Tibial artery (tissue), 4 donors: ENCODE measurements around the gene PPP2CA.
"Not testable (repeated sequence)": the region's sequence is repeated elsewhere in the genome, so short reads cannot be mapped to it uniquely, and the experiment has no call there.

Source experiments
- DNase-seq, 2 donors: peaks; one replicate each; pipeline ENCODE4 v3.0.0-alpha.2; 2019
- H3K27ac ChIP-seq, 2 donors: fragments of 200-600 bp; sonication (generic) in 1 of 2; 1 replicate in 1 of 2; 2 replicates in 1 of 2; pipeline ENCODE4 v1.5.1; 2018 to 2019; ENCODE audit warnings: mild to moderate bottlenecking in 1 of 2
- H3K27me3 ChIP-seq, 2 donors: fragments of 200-600 bp; sonication (generic) in 1 of 2; one replicate each; pipeline versions ENCODE4 v1.5.1 to v1.6.0; 2016 to 2019
- H3K36me3 ChIP-seq, 3 donors: fragments of 200-600 bp; sonication (generic) in 2 of 3; one replicate each; pipeline ENCODE4 v1.5.1; 2016 to 2019; ENCODE audit warnings: mild to moderate bottlenecking in 2 of 3
- H3K4me1 ChIP-seq, 4 donors: fragments of 200-600 bp; sonication (generic) in 2 of 4; 1 replicate in 3 of 4; 2 replicates in 1 of 4; pipeline ENCODE4 v1.5.1; 2016 to 2019
- H3K4me3 ChIP-seq, 2 donors: fragments of 200-600 bp; sonication (generic) in 1 of 2; 1 replicate in 1 of 2; 2 replicates in 1 of 2; pipeline ENCODE4 v1.5.1; 2018 to 2019; ENCODE audit warnings: mild to moderate bottlenecking in 2 of 2
- H3K9me3 ChIP-seq, 3 donors: fragments of 200-600 bp; sonication (generic) in 1 of 3; one replicate each; pipeline ENCODE4 v1.5.1; 2016 to 2019
- CTCF ChIP-seq, 2 experiments: fragments of 200-600 bp in 1 of 2; fragments of 450-650 bp in 1 of 2; IDR thresholded peaks; one replicate each; pipeline ENCODE4 v1.5.1; 2017 to 2019; ENCODE audit warnings: antibody characterized with exemption in 2 of 2, mild to moderate bottlenecking in 1 of 2, moderate library complexity in 1 of 2
- intact Hi-C: fragments of 100-400 bp; cut with DNase I; formaldehyde crosslinking; loops from one replicate; pipeline ENCODE4 v1.15.0; 2023; ENCODE audit warnings: low total_unique reads

The PPP2CA gene

GRCh38 chr5:134267366-134268018 lies 41.6 kb upstream of the PPP2CA start:
- Histone ChIP-seq H3K27ac (no peak overlapping the region), H3K4me3 (no peak overlapping the region), H3K36me3 (no peaks in the 10 kb centered on the region), H3K9me3 (peaks cover 0 to 9% (median 0%) of the 10 kb centered on the region in 3 donors), H3K4me1 (no peaks in the 10 kb centered on the region), H3K27me3 (no peaks in the 10 kb centered on the region)
- intact Hi-C loops = no loop called here
- DNase-seq = no peak
- no peak for TF ChIP-seq CTCF (IDR thresholded peaks at IDR 0.05)

GRCh38 chr5:134263801-134264200 lies 37.9 kb upstream of the PPP2CA start:
- DNase-seq = no peak
- no peak for TF ChIP-seq CTCF (IDR thresholded peaks at IDR 0.05)
- Histone ChIP-seq H3K27me3 (no peaks in the 10 kb centered on the region), H3K9me3 (peaks cover 0 to 5% (median 0%) of the 10 kb centered on the region in 3 donors), H3K4me3 (no peak overlapping the region), H3K27ac (no peak overlapping the region), H3K4me1 (no peaks in the 10 kb centered on the region), H3K36me3 (no peaks in the 10 kb centered on the region)
- intact Hi-C loops = no loop called here

GRCh38 chr5:134262629-134263028 lies 36.8 kb upstream of the PPP2CA start:
- H3K4me3 ChIP-seq, DNase-seq, H3K36me3 ChIP-seq, H3K9me3 ChIP-seq, H3K27me3 ChIP-seq, H3K4me1 ChIP-seq, H3K27ac ChIP-seq, intact Hi-C loops: not testable (repeated sequence)

- TF ChIP-seq CTCF (IDR thresholded peaks at IDR 0.05) = no peak
- H3K27me3 ChIP-seq = no peaks in the 10 kb centered on the region
- no peak overlapping the region for H3K4me3 ChIP-seq
- intact Hi-C loops = no loop called here
- H3K4me1 ChIP-seq = no peaks in the 10 kb centered on the region
- H3K36me3 ChIP-seq = no peaks in the 10 kb centered on the region
- peaks cover 0 to 5% (median 0%) of the 10 kb centered on the region in 3 donors for H3K9me3 ChIP-seq
- no peak overlapping the region for H3K27ac ChIP-seq
- DNase-seq = no peak
Observed at GRCh38 chr5:134258896-134259295, 33.0 kb upstream of the PPP2CA start.

- no peaks in the 10 kb centered on the region for H3K36me3 ChIP-seq
- H3K4me1 ChIP-seq = no peaks in the 10 kb centered on the region
- DNase-seq = no peak
- H3K4me3 ChIP-seq = no peak overlapping the region
- H3K27me3 ChIP-seq = no peaks in the 10 kb centered on the region
- intact Hi-C loops = no loop called here
- no peak overlapping the region for H3K27ac ChIP-seq
- no peaks in the 10 kb centered on the region for H3K9me3 ChIP-seq
- TF ChIP-seq CTCF (IDR thresholded peaks at IDR 0.05) = no peak
Observed at GRCh38 chr5:134257176-134257575, 31.3 kb upstream of the PPP2CA start.

- H3K9me3 ChIP-seq = no peaks in the 10 kb centered on the region
- no peaks in the 10 kb centered on the region for H3K27me3 ChIP-seq
- TF ChIP-seq CTCF (IDR thresholded peaks at IDR 0.05) = no peak
- no peak for DNase-seq
- H3K36me3 ChIP-seq = no peaks in the 10 kb centered on the region
- no peaks in the 10 kb centered on the region for H3K4me1 ChIP-seq
- H3K27ac ChIP-seq = no peak overlapping the region
- intact Hi-C loops = no loop called here
- no peak overlapping the region for H3K4me3 ChIP-seq
Observed at GRCh38 chr5:134255418-134256150, 29.7 kb upstream of the PPP2CA start.

- H3K36me3 ChIP-seq, H3K27me3 ChIP-seq, H3K9me3 ChIP-seq, H3K4me3 ChIP-seq, intact Hi-C loops, H3K27ac ChIP-seq, DNase-seq, H3K4me1 ChIP-seq: not testable (repeated sequence)
Observed at GRCh38 chr5:134253368-134254153, 27.7 kb upstream of the PPP2CA start.
